VCaP (cell line): ENCODE measurements around the gene STYK1.
"Not testable (repeated sequence)": the region's sequence is repeated elsewhere in the genome, so short reads cannot be mapped to it uniquely, and the experiment has no call there.

Experiments used
- H3K27ac ChIP-seq: fragments of 450-650 bp; 2 replicates; pipeline ENCODE4 v1.5.1; 2017
- CTCF ChIP-seq: fragments of 450-650 bp; conservative IDR thresholded peaks from 2 replicates; pipeline ENCODE4 v1.5.1; 2017; ENCODE audit warnings: mild to moderate bottlenecking, moderate library complexity

Gene STYK1

GRCh38 chr12:10584415-10584814, 89.4 kb downstream of the STYK1 start:
- H3K27ac ChIP-seq, result no peak overlapping the region
- no peak for TF ChIP-seq CTCF

GRCh38 chr12:10582704-10583103, 91.1 kb downstream of the STYK1 start:
- TF ChIP-seq CTCF, result no peak
- H3K27ac ChIP-seq, result no peak overlapping the region

GRCh38 chr12:10582133-10582532, 91.7 kb downstream of the STYK1 start:
- not testable (repeated sequence) for H3K27ac ChIP-seq

- no peak overlapping the region for H3K27ac ChIP-seq
- TF ChIP-seq CTCF, result no peak
Measured at GRCh38 chr12:10574307-10574706, 99.5 kb downstream of the STYK1 start.

- H3K27ac ChIP-seq, result not testable (repeated sequence)
Measured at GRCh38 chr12:10572021-10572490, 101.8 kb downstream of the STYK1 start.

- no peak overlapping the region for H3K27ac ChIP-seq
- TF ChIP-seq CTCF, result no peak
Measured at GRCh38 chr12:10571141-10571540, 102.7 kb downstream of the STYK1 start.
